HG03521 (cell line): ENCODE measurements around the gene TMEM115.

Experiments used
- ATAC-seq: cut with Tn5 transposase; IDR thresholded peaks from one replicate; pipeline ENCODE4 v1.9.1; 2021; ENCODE audit warnings: mild to moderate bottlenecking, moderate library complexity; ENCODE audit not compliant: unreplicated experiment

The TMEM115 gene

GRCh38 chr3:50334339-50335075 lies 24.8 kb downstream of the TMEM115 start:
- no peak for ATAC-seq

- no peak for ATAC-seq
Observed at GRCh38 chr3:50333744-50334328, 25.5 kb downstream of the TMEM115 start.

- no peak for ATAC-seq
Observed at GRCh38 chr3:50331364-50331907, 27.9 kb downstream of the TMEM115 start.

- ATAC-seq = no peak
Observed at GRCh38 chr3:50330330-50330729, 29.0 kb downstream of the TMEM115 start.

DNA sequence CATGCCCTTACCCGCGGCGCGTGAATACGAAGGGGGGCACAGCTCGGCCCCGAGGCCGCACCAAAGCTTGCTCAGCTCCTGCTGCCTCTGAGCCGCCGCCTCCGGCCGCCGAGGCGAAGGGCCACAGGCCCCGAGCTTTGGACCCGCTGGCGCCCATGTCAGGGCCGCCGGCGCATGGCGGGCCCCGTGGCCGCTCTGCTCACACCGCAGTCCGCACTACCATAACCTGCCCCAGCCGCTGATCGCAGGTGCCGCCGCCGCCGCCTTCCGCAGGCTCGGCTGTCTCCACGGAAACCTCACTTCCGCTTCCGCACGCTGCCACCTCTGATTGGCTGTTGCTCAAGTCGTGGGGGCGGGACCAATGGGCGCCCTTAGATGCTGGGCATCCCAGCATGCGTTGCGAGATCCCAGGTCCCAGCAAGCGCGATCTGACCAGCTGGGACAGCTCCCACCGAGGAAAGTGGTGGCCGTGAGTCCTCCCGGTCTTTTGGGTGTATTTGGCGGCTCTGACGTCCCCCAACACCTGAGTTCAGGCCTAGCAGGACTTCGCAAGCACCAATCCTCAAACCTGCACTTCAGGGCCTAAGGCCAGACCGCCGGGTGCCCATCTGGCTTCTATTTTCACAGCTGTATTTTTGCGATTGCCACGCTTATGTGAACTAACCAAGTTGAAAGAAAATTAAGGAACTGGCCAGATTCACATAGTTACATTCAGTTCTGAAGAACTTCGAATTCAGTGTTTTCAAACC lies 31.2 kb downstream of the TMEM115 start, which contains the start of gene TUSC2:
TSS of gene TUSC2 (minus strand) at position 281 of the 749 bp plus-strand sequence. CDS start at position 157, 124 bp downstream.
- ATAC-seq = peak; percentile 78

GRCh38 chr3:50327129-50327528 lies 32.2 kb downstream of the TMEM115 start:
- ATAC-seq = no peak

DNA sequence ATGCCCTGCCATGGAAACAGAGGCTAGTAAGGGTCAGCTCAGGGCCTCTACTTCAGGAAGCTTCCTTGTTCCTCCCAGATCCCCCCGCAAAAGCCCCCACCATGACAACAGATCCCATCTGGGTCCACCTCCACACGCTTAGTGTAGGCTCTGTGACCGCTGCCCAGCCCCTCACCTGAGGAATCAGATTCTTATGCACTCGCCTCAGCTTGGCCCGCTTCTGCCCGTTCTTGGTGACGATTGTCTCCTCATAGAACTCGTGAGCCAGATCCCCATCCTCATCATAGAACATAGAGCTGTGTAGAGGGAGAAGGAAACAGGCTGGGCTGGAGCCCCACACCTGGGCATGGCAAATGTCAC lies 33.2 kb downstream of the TMEM115 start:
- no peak for ATAC-seq

DNA sequence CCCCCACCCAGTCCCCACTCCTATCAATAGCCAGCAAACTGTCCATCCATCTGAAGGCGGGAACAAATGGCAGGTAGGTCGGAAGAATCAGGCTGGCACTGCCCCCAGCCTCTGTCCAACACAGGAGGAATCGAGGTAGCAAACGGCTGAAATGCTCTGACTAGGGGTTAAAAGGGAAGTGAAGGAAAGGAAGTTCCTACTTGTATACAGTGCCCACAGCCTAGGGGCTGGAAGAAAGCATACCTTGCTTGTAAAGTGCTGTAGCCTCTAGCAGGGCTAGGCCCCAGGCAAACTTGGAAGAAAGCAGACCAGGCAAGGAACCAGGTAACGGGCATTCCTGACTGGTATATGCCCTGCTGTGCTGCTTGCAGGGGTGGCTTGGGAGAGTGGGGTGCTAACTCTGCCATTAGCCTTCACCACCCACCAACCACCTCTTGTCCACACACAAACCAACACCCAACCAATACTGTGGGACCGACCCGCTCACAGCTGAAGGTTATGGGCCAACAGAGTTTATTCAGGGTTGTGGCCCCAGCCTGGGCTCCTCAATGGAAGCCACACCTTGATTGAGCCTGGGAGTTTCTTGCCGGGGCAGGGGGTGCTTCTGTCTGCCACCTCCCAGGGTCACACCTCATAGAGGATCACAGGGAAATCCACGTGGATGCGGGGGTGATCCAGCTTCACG lies 33.7 kb downstream of the TMEM115 start:
- ATAC-seq = no peak

- ATAC-seq = no peak
Observed at GRCh38 chr3:50325113-50325480, 34.2 kb downstream of the TMEM115 start.

DNA sequence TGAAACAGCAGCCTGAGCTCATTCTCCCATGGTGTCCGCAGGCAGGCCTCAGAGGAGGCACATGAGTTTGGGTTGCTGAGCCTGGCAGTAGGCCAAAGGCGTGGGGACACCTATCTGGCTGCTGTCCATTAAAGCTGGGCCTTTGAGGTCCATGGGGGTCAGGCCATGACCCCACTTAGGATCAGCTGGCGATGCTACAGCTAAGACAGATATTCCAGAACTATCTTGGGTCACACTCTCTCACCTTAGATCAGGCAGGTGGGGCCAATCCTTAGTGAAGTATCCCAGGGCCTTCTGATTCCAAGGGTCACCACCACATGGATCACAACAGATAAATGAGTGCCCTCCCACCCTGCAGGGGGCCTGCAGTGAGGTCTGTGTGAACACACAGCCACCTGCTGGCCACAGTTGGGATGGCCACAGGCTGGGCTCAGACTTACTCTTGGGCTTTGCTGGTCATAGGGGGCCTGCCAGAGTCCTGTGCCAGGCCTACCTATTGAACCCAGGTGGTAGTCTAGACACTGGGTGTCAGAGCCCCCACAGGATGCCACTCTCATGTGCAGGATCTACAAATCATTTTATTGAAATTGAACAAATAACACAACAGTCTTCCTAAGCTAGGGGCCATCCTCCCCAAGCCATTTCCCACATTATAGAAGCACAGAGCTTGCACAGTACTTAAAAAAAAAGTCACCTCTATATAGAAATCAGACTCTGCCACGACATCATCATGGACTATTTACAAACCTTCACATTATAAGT lies 34.8 kb downstream of the TMEM115 start:
- ATAC-seq = no peak

- ATAC-seq = no peak
Observed at GRCh38 chr3:50323614-50324199, 35.6 kb downstream of the TMEM115 start.

DNA sequence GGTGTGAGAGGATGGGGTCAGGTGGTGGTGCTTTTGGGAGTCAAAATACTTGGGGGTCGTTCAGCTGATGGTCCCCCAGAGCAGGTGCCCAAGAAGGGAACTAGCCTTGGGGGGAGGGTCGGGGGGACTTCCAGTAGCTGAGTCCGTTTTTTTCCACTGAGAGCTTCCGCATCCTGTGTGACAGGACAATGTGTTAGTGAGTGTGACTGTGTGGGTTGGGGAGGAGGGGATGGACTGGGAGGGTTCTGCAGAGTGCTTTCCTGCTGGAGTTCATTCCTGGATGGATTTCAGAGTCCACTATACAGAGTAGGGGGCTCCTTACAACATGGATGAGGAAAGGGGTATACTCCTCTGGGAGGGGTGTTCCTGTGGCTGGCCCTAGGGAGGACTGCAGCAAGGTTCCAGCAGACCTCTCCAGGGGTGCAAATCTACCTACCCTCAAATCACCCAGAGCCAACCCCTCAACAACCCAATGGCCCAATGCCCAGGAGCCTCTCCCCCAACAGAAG lies 36.2 kb downstream of the TMEM115 start:
- no peak for ATAC-seq

GRCh38 chr3:50322386-50323091 lies 36.8 kb downstream of the TMEM115 start, which contains the start of gene HYAL2:
TSS of gene HYAL2 (minus strand) at chr3:50322745. CDS start at chr3:50320489, 2,256 bp downstream.
- no peak for ATAC-seq

DNA sequence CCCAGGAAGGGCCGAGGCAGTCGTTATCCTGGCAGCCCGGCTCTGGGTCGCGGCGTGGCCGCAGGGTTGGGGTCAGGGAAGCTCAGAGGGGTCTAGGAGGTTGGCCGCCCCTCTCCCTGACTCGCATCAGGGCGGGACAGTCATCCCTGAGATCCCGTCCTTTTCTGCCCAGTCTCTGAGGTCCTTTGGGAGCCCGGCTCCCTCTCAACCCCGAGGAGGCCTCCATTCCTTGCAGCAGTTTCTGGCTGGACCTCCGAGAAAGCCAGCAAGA lies 37.3 kb downstream of the TMEM115 start:
- no peak for ATAC-seq

- peak; percentile 75 for ATAC-seq
Observed at GRCh38 chr3:50321336-50322114, 37.8 kb downstream of the TMEM115 start.

- ATAC-seq = peak; percentile 41
Observed at GRCh38 chr3:50320853-50321335, 38.4 kb downstream of the TMEM115 start.

- no peak for ATAC-seq
Observed at GRCh38 chr3:50319894-50320625, 39.3 kb downstream of the TMEM115 start.
